ENCODE results near the gene FHOD3. TPM values are rescaled to one million over a fixed set of nuclear protein-coding genes. Genes with fewer than 3 reads are reported as not detected.

Gene FHOD3
- total RNA-seq, 1 experiment from 2014 or later = 18.1 TPM

- no peak overlapping the region for H3K4me2 ChIP-seq (ENCODE audit: low read length)
- no peak overlapping the region for H2AFZ ChIP-seq (ENCODE audit: low read length)
- no peaks in the 10 kb centered on the region for H3K36me3 ChIP-seq (ENCODE audit: low read depth, low read length)
- no peak overlapping the region for H3K27ac ChIP-seq (ENCODE audit: low read length)
- TF ChIP-seq EZH2 (IDR thresholded peaks at IDR 0.05; ENCODE audit: low read length, unreplicated experiment) = no peak
- no peak for TF ChIP-seq CTCF (conservative IDR thresholded peaks at IDR 0.05; ENCODE audit: low read depth, low read length)
- TF ChIP-seq EZH2phosphoT487 (IDR thresholded peaks at IDR 0.05; ENCODE audit: borderline replicate concordance, low read length) = no peak
- H3K27me3 ChIP-seq (ENCODE audit: low read length) = no peaks in the 10 kb centered on the region
- CTCF ChIA-PET = no interaction called here
- intact Hi-C loops (cut with micrococcal nuclease) = no loop called here
- H3K9me2 ChIP-seq (replicated peaks; ENCODE audit: low read length) = no peaks in the 10 kb centered on the region
- DNase-seq (no peak), ATAC-seq (no peak)
- no peaks in the 10 kb centered on the region for H3K9me3 ChIP-seq (ENCODE audit: low read length)
- H3K4me3 ChIP-seq (ENCODE audit: low read length) = no peak overlapping the region
- POLR2A ChIA-PET (ENCODE audit: unreplicated experiment) = no interaction called here
- H3K4me1 ChIP-seq (ENCODE audit: insufficient read depth, low read length) = peaks cover 17% of the 10 kb centered on the region; the same call in 1 of the 2 replicates
- H3F3A ChIP-seq (ENCODE audit: low read length, unreplicated experiment) = no peaks in the 10 kb centered on the region
- no peaks in the 10 kb centered on the region for H4K20me1 ChIP-seq (ENCODE audit: low read length)
- no peaks in the 10 kb centered on the region for H3K79me2 ChIP-seq (ENCODE audit: low read length)
- no peak overlapping the region for H3K9ac ChIP-seq (ENCODE audit: low read length)
- no TSS peak for BruUV-seq (replicated peaks)
Measured at GRCh38 chr18:36464126-36464651, 166.7 kb downstream of the FHOD3 start.

- ATAC-seq (no peak), DNase-seq (no peak)
- Histone ChIP-seq H3K27ac (ENCODE audit: low read length) (no peak overlapping the region), H3K9me2 (replicated peaks; ENCODE audit: low read length) (no peaks in the 10 kb centered on the region), H3K79me2 (ENCODE audit: low read length) (no peaks in the 10 kb centered on the region), H3F3A (ENCODE audit: low read length, unreplicated experiment) (no peaks in the 10 kb centered on the region), H2AFZ (ENCODE audit: low read length) (no peak overlapping the region), H3K4me3 (ENCODE audit: low read length) (no peak overlapping the region), H3K4me1 (ENCODE audit: insufficient read depth, low read length) (peaks cover 9% of the 10 kb centered on the region; the same call in 1 of the 2 replicates), H3K9me3 (ENCODE audit: low read length) (no peaks in the 10 kb centered on the region), H3K9ac (ENCODE audit: low read length) (no peak overlapping the region), H3K36me3 (ENCODE audit: low read depth, low read length) (no peaks in the 10 kb centered on the region), H3K27me3 (ENCODE audit: low read length) (no peaks in the 10 kb centered on the region), H3K4me2 (ENCODE audit: low read length) (no peak overlapping the region), H4K20me1 (ENCODE audit: low read length) (no peaks in the 10 kb centered on the region)
- intact Hi-C loops (cut with micrococcal nuclease) = no loop called here
- TF ChIP-seq EZH2phosphoT487 (IDR thresholded peaks at IDR 0.05; ENCODE audit: borderline replicate concordance, low read length) (no peak), EZH2 (IDR thresholded peaks at IDR 0.05; ENCODE audit: low read length, unreplicated experiment) (no peak), CTCF (conservative IDR thresholded peaks at IDR 0.05; ENCODE audit: low read depth, low read length) (no peak)
- POLR2A ChIA-PET (ENCODE audit: unreplicated experiment) = no interaction called here
- CTCF ChIA-PET = no interaction called here
- BruUV-seq (replicated peaks) = no TSS peak
Measured at GRCh38 chr18:36465276-36465675, 167.8 kb downstream of the FHOD3 start.

GRCh38 chr18:36465970-36466369 lies 168.5 kb downstream of the FHOD3 start:
- no peaks in the 10 kb centered on the region for H3K79me2 ChIP-seq (ENCODE audit: low read length)
- ATAC-seq (no peak), DNase-seq (no peak)
- no TSS peak for BruUV-seq (replicated peaks)
- no peaks in the 10 kb centered on the region for H3K36me3 ChIP-seq (ENCODE audit: low read depth, low read length)
- no peaks in the 10 kb centered on the region for H3K27me3 ChIP-seq (ENCODE audit: low read length)
- no peak for TF ChIP-seq CTCF (conservative IDR thresholded peaks at IDR 0.05; ENCODE audit: low read depth, low read length)
- no peak for TF ChIP-seq EZH2 (IDR thresholded peaks at IDR 0.05; ENCODE audit: low read length, unreplicated experiment)
- TF ChIP-seq EZH2phosphoT487 (IDR thresholded peaks at IDR 0.05; ENCODE audit: borderline replicate concordance, low read length) = no peak
- CTCF ChIA-PET = no interaction called here
- no peaks in the 10 kb centered on the region for H4K20me1 ChIP-seq (ENCODE audit: low read length)
- no peaks in the 10 kb centered on the region for H3K9me2 ChIP-seq (replicated peaks; ENCODE audit: low read length)
- H3K4me1 ChIP-seq (ENCODE audit: insufficient read depth, low read length) = peaks cover 3% of the 10 kb centered on the region; the same call in 1 of the 2 replicates
- no peak overlapping the region for H3K9ac ChIP-seq (ENCODE audit: low read length)
- no peak overlapping the region for H2AFZ ChIP-seq (ENCODE audit: low read length)
- no peak overlapping the region for H3K27ac ChIP-seq (ENCODE audit: low read length)
- intact Hi-C loops (cut with micrococcal nuclease) = no loop called here
- no peaks in the 10 kb centered on the region for H3K9me3 ChIP-seq (ENCODE audit: low read length)
- POLR2A ChIA-PET (ENCODE audit: unreplicated experiment) = no interaction called here
- H3K4me3 ChIP-seq (ENCODE audit: low read length) = no peak overlapping the region
- H3K4me2 ChIP-seq (ENCODE audit: low read length) = no peak overlapping the region
- H3F3A ChIP-seq (ENCODE audit: low read length, unreplicated experiment) = no peaks in the 10 kb centered on the region
